ENCODE data around the gene RASAL2. TPM values are rescaled to one million over a fixed set of nuclear protein-coding genes. Genes with fewer than 3 reads are reported as not detected.
A peak's percentile ranks its signal among the peaks of the same experiment; 100 is the strongest.

RASAL2 gene
- total and polyA plus RNA-seq, 5 donors = 6.9 to 34.3 (median 28.4) TPM

DNA sequence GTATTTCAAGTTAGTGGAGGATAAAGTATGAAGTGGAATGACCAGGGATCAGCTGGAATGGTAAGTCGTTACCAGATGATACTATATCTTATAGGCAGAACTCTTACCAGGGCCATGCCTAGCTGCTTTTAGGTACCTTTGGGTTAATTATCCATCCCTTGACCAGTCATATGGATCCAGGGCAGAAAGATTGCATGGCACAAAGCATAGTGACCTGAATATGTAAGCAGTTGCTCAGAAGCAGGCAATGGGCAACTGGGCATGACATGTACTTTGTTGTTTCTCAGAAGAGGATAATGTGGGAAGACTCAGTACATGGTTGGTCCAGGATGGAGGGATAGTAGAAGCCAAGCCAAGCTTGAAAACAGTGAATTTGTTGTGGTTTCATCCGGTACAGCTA, 315.6 kb downstream of the RASAL2 start:
- Histone ChIP-seq H3K27ac (ENCODE audit: low read length) (no peak overlapping the region), H3K27me3 (ENCODE audit: control insufficient read depth, insufficient read depth) (no peaks in the 10 kb centered on the region), H3K4me1 (ENCODE audit: control insufficient read depth, insufficient read depth, low read length) (no peaks in the 10 kb centered on the region), H3K9me3 (ENCODE audit: control insufficient read depth, low read length) (no peaks in the 10 kb centered on the region), H3K4me3 (ENCODE audit: low read length) (no peak overlapping the region)
- intact Hi-C loops (cut with DNase I) = no loop called here
- ATAC-seq (no peak), DNase-seq (no peak)
- WGBS = 97% methylated on average over 2 of the region's 2 CpGs

DNA sequence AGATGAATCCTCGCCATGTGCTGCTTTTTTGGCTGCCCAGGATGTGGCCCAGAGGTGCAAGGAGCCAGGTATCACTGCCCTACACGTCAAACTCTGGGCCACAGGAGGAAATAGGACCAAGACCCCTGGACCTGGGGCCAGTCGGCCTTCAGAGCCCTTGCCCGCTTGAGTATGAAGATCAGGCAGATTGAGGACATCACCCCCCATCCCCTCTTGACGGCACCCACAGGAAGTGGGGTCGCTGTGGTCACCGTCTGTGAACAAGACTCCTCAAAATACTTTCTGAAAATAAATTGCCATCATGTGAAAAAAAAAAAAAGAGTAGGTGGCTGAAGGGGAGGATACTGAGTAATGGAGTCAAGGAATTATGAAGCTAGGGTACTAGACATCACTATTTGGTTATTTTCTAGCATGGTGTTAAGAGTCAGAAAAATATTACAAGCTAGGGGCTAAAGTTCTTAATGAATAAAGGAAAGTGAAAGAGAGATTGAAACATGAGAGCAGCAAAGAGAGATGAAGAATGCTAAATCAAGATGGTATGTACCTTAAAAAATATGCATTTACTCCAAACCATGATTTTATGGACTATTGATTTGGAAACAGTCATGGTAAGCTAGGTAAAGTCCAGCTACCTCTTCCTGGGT, 318.0 kb downstream of the RASAL2 start:
- DNase-seq = no peak
- 83% methylated on average over 7 of the region's 7 CpGs for WGBS

DNA sequence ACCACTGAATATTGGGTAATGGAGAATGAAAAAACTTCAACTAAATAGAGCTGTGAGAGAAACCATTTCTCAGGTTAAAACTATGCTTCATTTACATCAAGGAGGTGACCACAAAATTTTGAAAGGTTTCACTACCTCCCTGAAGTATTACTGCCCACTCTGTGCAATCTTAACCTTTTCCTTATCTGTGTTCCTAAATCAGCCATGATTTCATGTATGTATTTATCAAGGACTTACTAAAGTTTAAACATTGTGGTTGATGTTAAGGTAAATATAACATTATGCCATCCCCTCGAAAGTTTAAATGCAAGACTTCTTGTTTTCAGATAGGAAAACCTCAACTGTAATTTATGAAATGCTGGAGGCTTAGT, 318.5 kb downstream of the RASAL2 start:
- H3K27ac ChIP-seq (ENCODE audit: low read length) = no peak overlapping the region
- WGBS = 85% methylated on average over 1 of the region's 1 CpG
- no peak for DNase-seq
- intact Hi-C loops (cut with DNase I) = no loop called here
- no peak for ATAC-seq
- no peaks in the 10 kb centered on the region for H3K4me1 ChIP-seq (ENCODE audit: control insufficient read depth, insufficient read depth, low read length)
- H3K27me3 ChIP-seq (ENCODE audit: control insufficient read depth, insufficient read depth) = no peaks in the 10 kb centered on the region
- H3K4me3 ChIP-seq (ENCODE audit: low read length) = no peak overlapping the region
- H3K9me3 ChIP-seq (ENCODE audit: control insufficient read depth, low read length) = no peaks in the 10 kb centered on the region

More for the DNA sequence above, 318.0 kb downstream of the RASAL2 start:
- Histone ChIP-seq H3K27me3 (ENCODE audit: control insufficient read depth, insufficient read depth) (no peaks in the 10 kb centered on the region), H3K4me1 (ENCODE audit: control insufficient read depth, insufficient read depth, low read length) (no peaks in the 10 kb centered on the region), H3K27ac (ENCODE audit: low read length) (no peak overlapping the region), H3K4me3 (ENCODE audit: low read length) (no peak overlapping the region), H3K9me3 (ENCODE audit: control insufficient read depth, low read length) (no peaks in the 10 kb centered on the region)
- ATAC-seq = no peak
- intact Hi-C loops (cut with DNase I) = no loop called here

DNA sequence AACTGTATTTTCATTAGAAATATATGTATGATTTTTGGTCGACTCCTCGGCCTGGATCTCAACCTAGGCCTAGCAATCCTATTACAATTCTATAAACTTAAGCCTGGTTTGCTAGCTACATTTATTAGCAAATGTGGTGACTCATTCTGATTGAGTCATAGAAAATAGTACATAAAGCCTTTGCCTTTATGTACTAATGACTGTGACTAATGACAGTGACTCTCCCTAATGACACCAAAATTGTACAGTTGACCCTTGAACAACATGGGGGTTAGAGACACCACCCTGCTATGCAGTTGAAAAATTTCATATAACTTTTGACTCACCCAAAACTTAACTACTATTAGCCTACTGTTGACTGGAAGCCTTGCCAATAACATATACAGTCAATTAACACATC, 324.0 kb downstream of the RASAL2 start:
- Histone ChIP-seq H3K4me3 (ENCODE audit: low read length) (no peak overlapping the region), H3K4me1 (ENCODE audit: control insufficient read depth, insufficient read depth, low read length) (no peaks in the 10 kb centered on the region), H3K27ac (ENCODE audit: low read length) (no peak overlapping the region), H3K27me3 (ENCODE audit: control insufficient read depth, insufficient read depth) (no peaks in the 10 kb centered on the region), H3K9me3 (ENCODE audit: control insufficient read depth, low read length) (no peaks in the 10 kb centered on the region)
- ATAC-seq (no peak), DNase-seq (no peak)
- WGBS = over 99% methylated on average over 2 of the region's 2 CpGs
- intact Hi-C loops (cut with DNase I) = no loop called here

DNA sequence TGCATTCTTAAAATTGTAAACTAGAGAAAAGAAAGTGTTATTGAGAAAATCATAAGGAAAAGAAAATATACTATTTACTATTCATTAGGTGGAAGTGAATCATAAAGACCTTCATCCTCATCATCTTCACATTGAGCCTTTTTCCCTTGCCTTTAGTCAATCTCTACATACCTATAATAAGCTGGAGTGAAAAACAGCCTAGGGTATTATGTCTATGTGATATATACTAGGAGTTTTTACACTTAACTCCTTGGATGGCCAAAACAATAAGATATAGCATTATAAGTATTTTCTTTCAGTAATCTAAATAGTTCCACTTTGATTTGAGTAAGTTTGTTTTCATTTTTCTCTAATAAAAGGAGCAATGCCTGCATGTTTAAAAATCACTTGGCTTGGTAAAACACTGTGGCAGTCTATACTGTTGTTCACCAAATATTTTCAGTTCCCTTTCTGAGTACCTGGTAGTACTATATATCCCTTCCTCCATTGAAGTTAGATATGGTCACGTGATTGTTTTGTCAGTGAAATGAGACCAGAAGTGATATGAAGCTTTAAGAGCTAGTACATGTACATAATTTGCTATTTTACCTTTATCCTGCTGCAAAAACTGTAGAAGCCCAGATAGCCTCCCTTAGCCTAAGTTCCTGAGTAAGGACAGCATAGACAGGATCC, 324.5 kb downstream of the RASAL2 start:
- DNase-seq = no peak
- ATAC-seq = no peak
- Histone ChIP-seq H3K27me3 (ENCODE audit: control insufficient read depth, insufficient read depth) (no peaks in the 10 kb centered on the region), H3K9me3 (ENCODE audit: control insufficient read depth, low read length) (no peaks in the 10 kb centered on the region), H3K4me3 (ENCODE audit: low read length) (no peak overlapping the region), H3K27ac (ENCODE audit: low read length) (no peak overlapping the region), H3K4me1 (ENCODE audit: control insufficient read depth, insufficient read depth, low read length) (no peaks in the 10 kb centered on the region)
- intact Hi-C loops (cut with DNase I) = no loop called here
- 90% methylated on average over 1 of the region's 1 CpG for WGBS

DNA sequence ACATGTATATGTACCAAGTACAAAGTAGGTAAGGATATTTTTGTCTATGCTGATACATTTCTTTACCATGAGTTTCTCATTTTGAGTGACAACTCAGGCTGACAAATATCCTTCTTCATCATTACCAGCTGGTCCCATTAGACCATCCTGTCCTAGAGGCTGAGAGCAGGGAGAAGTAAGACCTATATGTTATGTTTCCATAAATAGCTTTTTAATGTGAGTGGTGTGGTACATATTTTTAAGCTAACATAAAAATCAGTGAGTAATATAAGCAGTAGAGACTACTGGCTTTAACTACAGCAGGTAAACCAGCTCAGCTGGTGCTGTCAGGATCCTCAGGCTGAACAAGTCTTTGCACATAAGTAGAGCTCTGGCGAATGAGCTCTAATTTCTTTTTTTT, 340.5 kb downstream of the RASAL2 start:
- ATAC-seq (no peak), DNase-seq (peak in 1 of 3 donors; percentile 5)
- H3K27me3 ChIP-seq (ENCODE audit: control insufficient read depth, insufficient read depth) = no peaks in the 10 kb centered on the region
- peaks cover 1% of the 10 kb centered on the region for H3K4me1 ChIP-seq (ENCODE audit: control insufficient read depth, insufficient read depth, low read length)
- no peak overlapping the region for H3K4me3 ChIP-seq (ENCODE audit: low read length)
- WGBS = 77% methylated on average over 1 of the region's 1 CpG
- intact Hi-C loops (cut with DNase I) = no loop called here
- H3K27ac ChIP-seq (ENCODE audit: low read length) = no peak overlapping the region
- H3K9me3 ChIP-seq (ENCODE audit: control insufficient read depth, low read length) = no peaks in the 10 kb centered on the region

DNA sequence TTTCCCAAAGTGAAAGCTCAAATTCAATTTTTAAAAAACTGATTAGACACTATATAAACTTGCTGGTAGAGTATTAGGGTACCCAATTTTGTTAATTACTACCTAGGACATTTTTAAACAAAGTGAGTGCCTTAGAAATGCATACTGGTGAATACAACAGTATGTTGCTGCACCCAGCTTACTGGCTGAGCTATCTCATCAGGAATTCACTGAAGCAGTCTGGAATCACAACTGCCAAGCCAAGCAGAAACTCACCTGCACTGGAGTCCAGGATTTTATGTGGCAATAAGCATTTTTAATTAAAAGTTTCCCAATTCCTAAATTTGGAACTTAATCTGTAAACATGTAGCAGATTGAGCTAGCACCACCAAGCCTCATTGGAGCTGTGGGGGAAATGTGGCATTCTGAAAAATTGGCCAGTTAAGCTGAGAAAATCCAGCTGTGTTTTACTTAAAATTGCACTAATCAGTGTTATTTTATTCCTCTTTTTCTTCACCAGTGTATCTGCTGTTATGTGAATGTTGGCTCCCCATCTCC, 341.1 kb downstream of the RASAL2 start:
- Histone ChIP-seq H3K27ac (ENCODE audit: low read length) (no peak overlapping the region), H3K4me1 (ENCODE audit: control insufficient read depth, insufficient read depth, low read length) (peaks cover 2% of the 10 kb centered on the region), H3K4me3 (ENCODE audit: low read length) (no peak overlapping the region), H3K9me3 (ENCODE audit: control insufficient read depth, low read length) (no peaks in the 10 kb centered on the region), H3K27me3 (ENCODE audit: control insufficient read depth, insufficient read depth) (no peaks in the 10 kb centered on the region)
- no peak for ATAC-seq
- intact Hi-C loops (cut with DNase I) = no loop called here
- DNase-seq = no peak

DNA sequence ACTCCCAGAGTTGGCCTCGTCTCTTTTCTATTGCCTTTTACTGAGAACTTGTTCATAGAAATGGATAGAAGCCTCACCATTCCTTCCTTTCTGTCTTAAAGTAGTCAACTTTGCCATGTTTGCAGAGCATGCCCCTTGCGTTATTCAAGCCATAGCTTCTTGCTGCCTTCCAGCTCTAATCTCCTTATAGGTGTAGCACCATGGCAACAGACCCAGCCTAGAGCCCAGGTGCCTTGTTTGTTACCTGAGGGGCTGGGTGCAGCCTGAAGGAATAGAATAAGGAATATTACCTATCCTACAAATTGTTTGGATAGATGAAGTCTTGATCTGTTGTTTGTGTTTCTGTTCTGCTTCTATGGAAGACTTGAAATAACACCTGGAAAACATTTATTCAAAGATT, 343.0 kb downstream of the RASAL2 start:
- ATAC-seq (no peak), DNase-seq (peak in 1 of 3 donors; percentile 2)
- 90% methylated on average over 2 of the region's 2 CpGs for WGBS

DNA sequence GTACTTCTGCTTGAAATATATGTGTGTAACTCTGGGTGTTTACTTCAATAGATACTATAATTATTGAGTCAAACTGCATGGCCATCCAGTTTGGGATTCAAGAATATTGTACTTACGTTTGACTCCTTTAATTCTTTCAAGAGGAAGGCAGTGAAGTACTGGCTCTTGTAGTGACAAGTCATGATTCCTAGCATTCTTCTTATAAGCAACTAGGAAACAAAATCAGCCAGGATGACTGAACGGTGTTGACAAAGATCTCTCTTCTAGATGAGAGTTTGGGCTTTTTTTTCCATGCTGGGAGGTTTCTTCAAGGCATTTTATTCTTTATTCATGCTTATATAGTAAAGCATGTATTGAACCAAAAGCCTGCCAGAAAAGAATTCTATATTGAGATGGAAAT, 344.5 kb downstream of the RASAL2 start:
- 50% methylated on average over 2 of the region's 2 CpGs for WGBS

More for the DNA sequence above, 343.0 kb downstream of the RASAL2 start:
- H3K27me3 ChIP-seq (ENCODE audit: control insufficient read depth, insufficient read depth) = no peaks in the 10 kb centered on the region
- no peak overlapping the region for H3K27ac ChIP-seq (ENCODE audit: low read length)
- peaks cover 2% of the 10 kb centered on the region for H3K4me1 ChIP-seq (ENCODE audit: control insufficient read depth, insufficient read depth, low read length)
- no peak overlapping the region for H3K4me3 ChIP-seq (ENCODE audit: low read length)
- H3K9me3 ChIP-seq (ENCODE audit: control insufficient read depth, low read length) = no peaks in the 10 kb centered on the region
- intact Hi-C loops (cut with DNase I) = no loop called here

DNA sequence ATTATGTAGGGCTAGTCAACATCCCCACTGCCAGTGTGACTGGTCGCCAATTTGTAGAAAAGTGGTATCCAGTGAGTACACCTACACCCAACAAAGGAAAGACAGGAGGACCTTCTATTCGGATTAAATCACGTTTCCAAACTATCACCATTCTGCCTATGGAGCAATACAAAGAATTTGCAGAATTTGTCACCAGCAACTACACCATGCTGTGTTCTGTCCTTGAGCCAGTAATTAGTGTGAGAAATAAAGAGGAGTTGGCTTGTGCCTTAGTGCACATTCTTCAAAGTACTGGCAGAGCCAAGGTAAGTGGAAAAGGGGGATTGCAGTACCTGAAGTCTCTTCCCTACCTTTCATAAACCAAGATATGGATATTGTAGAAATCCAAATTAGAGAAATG, 349.0 kb downstream of the RASAL2 start:
- 87% methylated on average over 3 of the region's 3 CpGs for WGBS
- DNase-seq = no peak
- intact Hi-C loops (cut with DNase I) = no loop called here

More for the DNA sequence above, 344.5 kb downstream of the RASAL2 start:
- Histone ChIP-seq H3K9me3 (ENCODE audit: control insufficient read depth, low read length) (no peaks in the 10 kb centered on the region), H3K4me1 (ENCODE audit: control insufficient read depth, insufficient read depth, low read length) (peaks cover 2% of the 10 kb centered on the region), H3K4me3 (ENCODE audit: low read length) (no peak overlapping the region), H3K27ac (ENCODE audit: low read length) (no peak overlapping the region), H3K27me3 (ENCODE audit: control insufficient read depth, insufficient read depth) (no peaks in the 10 kb centered on the region)
- intact Hi-C loops (cut with DNase I) = no loop called here
- DNase-seq = no peak
- no peak for ATAC-seq

DNA sequence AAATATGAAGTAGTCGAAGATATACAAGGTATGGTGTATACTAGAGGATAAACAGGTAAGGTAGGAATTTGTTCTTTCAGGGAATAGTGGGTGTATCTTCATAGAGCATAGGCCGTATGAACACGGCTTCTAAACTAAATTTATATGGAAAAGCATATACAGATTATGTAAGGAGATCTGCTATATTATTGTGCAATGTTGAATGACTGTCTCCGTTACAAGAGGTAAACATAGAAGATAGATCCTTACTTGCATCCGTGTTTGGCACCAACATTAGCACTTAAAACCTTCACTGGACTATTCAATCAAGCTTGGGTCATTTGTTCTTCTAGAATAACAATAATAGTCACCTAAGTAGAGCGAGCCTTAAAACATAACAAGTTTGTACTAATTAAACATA, 357.0 kb downstream of the RASAL2 start:
- Histone ChIP-seq H3K4me3 (ENCODE audit: low read length) (no peak overlapping the region), H3K9me3 (ENCODE audit: control insufficient read depth, low read length) (no peaks in the 10 kb centered on the region), H3K27ac (ENCODE audit: low read length) (no peak overlapping the region), H3K4me1 (ENCODE audit: control insufficient read depth, insufficient read depth, low read length) (no peaks in the 10 kb centered on the region), H3K27me3 (ENCODE audit: control insufficient read depth, insufficient read depth) (no peaks in the 10 kb centered on the region)
- intact Hi-C loops (cut with DNase I) = no loop called here
- 96% methylated on average over 6 of the region's 6 CpGs for WGBS
- ATAC-seq (no peak), DNase-seq (no peak)

More for the DNA sequence above, 349.0 kb downstream of the RASAL2 start:
- H3K4me1 ChIP-seq (ENCODE audit: control insufficient read depth, insufficient read depth, low read length) = peaks cover 2% of the 10 kb centered on the region
- H3K27ac ChIP-seq (ENCODE audit: low read length) = no peak overlapping the region
- H3K9me3 ChIP-seq (ENCODE audit: control insufficient read depth, low read length) = no peaks in the 10 kb centered on the region
- ATAC-seq = no peak
- no peak overlapping the region for H3K4me3 ChIP-seq (ENCODE audit: low read length)
- no peaks in the 10 kb centered on the region for H3K27me3 ChIP-seq (ENCODE audit: control insufficient read depth, insufficient read depth)

All from right cardiac atrium (tissue), 5 donors.